HepG2 (cell line): Measurements from ENCODE around the gene ASB16. TPM values are rescaled to one million over a fixed set of nuclear protein-coding genes. Genes with fewer than 3 reads are reported as not detected.

ENCODE experiments used
- ARID3A ChIP-seq: IDR thresholded peaks from 2 replicates; pipeline ENCODE4 v1.6.1; 2012; ENCODE audit warnings: low read depth, low read length, improper control_type of control experiment
- ASH2L ChIP-seq: fragments of 300-600, 200-600 bp; sonication (generic); IDR thresholded peaks from 2 replicates; pipeline ENCODE4 v1.7.0; 2017; ENCODE audit warnings: low read depth, mild to moderate bottlenecking, moderate library complexity, mixed read lengths, low read length; ENCODE audit not compliant: insufficient read length
- CCDC6 ChIP-seq: sonication (generic); formaldehyde crosslinking; IDR thresholded peaks from 2 replicates; pipeline ENCODE4 v1.8.1; 2022; ENCODE audit warnings: mild to moderate bottlenecking, missing genetic modification reagents, moderate library complexity
- GPBP1L1 ChIP-seq: sonication (generic); formaldehyde crosslinking; IDR thresholded peaks from 2 replicates; pipeline ENCODE4 v1.5.0; 2020; ENCODE audit warnings: mild to moderate bottlenecking, missing genetic modification reagents
- NR2F6 ChIP-seq, 2 experiments: IDR thresholded peaks; 2 replicates each; pipeline ENCODE4 v1.6.1; 2016; ENCODE audit warnings: antibody characterized with exemption in 1 of 2, mild to moderate bottlenecking in 1 of 2
- PAX8 ChIP-seq: sonication (generic); formaldehyde crosslinking; IDR thresholded peaks from 2 replicates; pipeline ENCODE4 v1.8.0; 2022; ENCODE audit warnings: mild to moderate bottlenecking, missing genetic modification reagents, borderline replicate concordance
- PHF5A ChIP-seq: IDR thresholded peaks from one replicate; pipeline ENCODE4 v1.6.1; 2018; ENCODE audit warnings: low read depth, missing genetic modification reagents; ENCODE audit not compliant: unreplicated experiment
- RERE ChIP-seq: IDR thresholded peaks from 2 replicates; pipeline ENCODE4 v1.6.1; 2016; ENCODE audit warnings: low read depth, missing genetic modification reagents, missing compliant biosample characterization
- SALL2 ChIP-seq: sonication (generic); formaldehyde crosslinking; IDR thresholded peaks from 2 replicates; pipeline ENCODE4 v1.8.1; 2023; ENCODE audit warnings: mild to moderate bottlenecking, missing genetic modification reagents, inconsistent platforms
- ZFX ChIP-seq: sonication (generic); formaldehyde crosslinking; IDR thresholded peaks from 2 replicates; pipeline ENCODE4 v1.4.0; 2020; ENCODE audit warnings: mild to moderate bottlenecking, low read depth, missing genetic modification reagents, moderate library complexity
- ZNF484 ChIP-seq: sonication (generic); formaldehyde crosslinking; IDR thresholded peaks from 2 replicates; pipeline ENCODE4 v1.5.1; 2020; ENCODE audit warnings: mild to moderate bottlenecking, low read depth, missing genetic modification reagents, borderline replicate concordance
- ZNF557 ChIP-seq: sonication (generic); formaldehyde crosslinking; IDR thresholded peaks from 2 replicates; pipeline ENCODE4 v1.4.0; 2020; ENCODE audit warnings: missing genetic modification reagents
- ZNF770 ChIP-seq: sonication (generic); formaldehyde crosslinking; IDR thresholded peaks from 2 replicates; pipeline ENCODE4 v1.5.0; 2020; ENCODE audit warnings: mild to moderate bottlenecking, missing genetic modification reagents
- ZNF773 ChIP-seq: sonication (generic); formaldehyde crosslinking; IDR thresholded peaks from 2 replicates; pipeline ENCODE4 v1.4.0; 2020; ENCODE audit warnings: missing genetic modification reagents, borderline replicate concordance
- ZSCAN25 ChIP-seq: sonication (generic); formaldehyde crosslinking; IDR thresholded peaks from 2 replicates; pipeline ENCODE4 v1.8.0; 2022; ENCODE audit warnings: mild to moderate bottlenecking, missing genetic modification reagents
- ZSCAN9 ChIP-seq: IDR thresholded peaks from 2 replicates; pipeline ENCODE4 v1.6.1; 2016; ENCODE audit warnings: borderline replicate concordance
- ZZZ3 ChIP-seq: sonication (generic); formaldehyde crosslinking; IDR thresholded peaks from 2 replicates; pipeline ENCODE4 v1.4.0; 2020; ENCODE audit warnings: missing genetic modification reagents, mild to moderate bottlenecking, borderline replicate concordance
- polyA plus RNA-seq, 8 experiments: library from polyadenylated mRNA; depleted of rRNA in 3 of 8; stranded (reverse) in 7 of 8; unstranded in 1 of 8; fragments of >200 nt; fragmentation: Illumina TruSeq in 4 of 8; extraction: Trizol in 4 of 8; gene quantifications; 2 replicates each; pipeline versions ENCODE4 v1.2.1 to v1.2.3, GENCODE V29; 2011 to 2016; ENCODE audit warnings: low read depth in 4 of 8, missing spikeins in 1 of 8, mixed read lengths in 1 of 8; ENCODE audit not compliant: insufficient read depth in 1 of 8
- total RNA-seq, 5 experiments: library from RNA; depleted of rRNA; stranded (reverse); fragments of >200 nt; fragmentation: Illumina TruSeq; extraction: Trizol; gene quantifications; 2 replicates each; pipeline ENCODE4 v1.2.3, GENCODE V29; 2016; ENCODE audit warnings: low read depth in 1 of 5

The ASB16 gene
- total and polyA plus RNA-seq, 2 of the 13 experiments (the other 11 are each of a cell fraction or from before 2014, with no cell fraction given) = 0.07 TPM; not detected in 1

- TF ChIP-seq PAX8 (CRISPR knock-in tag) = peak; percentile 67; the same call in 1 of the 2 replicates
- peak; percentile 75 for TF ChIP-seq ZFX (CRISPR knock-in tag)
- TF ChIP-seq NR2F6 (IDR thresholded peaks at IDR 0.05) = no peak
- TF ChIP-seq NR2F6 (CRISPR knock-in tag; IDR thresholded peaks at IDR 0.05) = 0 out of 2 replicates have a peak, but pooled peaks have one; percentile 5
- no peak for TF ChIP-seq ZSCAN9 (CRISPR knock-in tag)
- 0 out of 2 replicates have a peak, but pooled peaks have one; percentile 64 for TF ChIP-seq CCDC6 (CRISPR knock-in tag)
- TF ChIP-seq ZZZ3 (CRISPR knock-in tag) = peak; percentile 49; the same call in 1 of the 2 replicates
- TF ChIP-seq ZNF773 = peak; percentile 68; the same call in 1 of the 2 replicates
- TF ChIP-seq ZNF484 (CRISPR knock-in tag) = no peak
- TF ChIP-seq ZSCAN25 (CRISPR knock-in tag) = peak; percentile 19; the same call in 1 of the 2 replicates
- peak; percentile 33; the same call in 1 of the 2 replicates for TF ChIP-seq ARID3A
- no peak for TF ChIP-seq ZNF770 (CRISPR knock-in tag)
- TF ChIP-seq ASH2L = peak; percentile 96
- peak; percentile 35 for TF ChIP-seq PHF5A (CRISPR knock-in tag)
- TF ChIP-seq SALL2 (CRISPR knock-in tag) = peak; percentile 88
- TF ChIP-seq RERE = no peak
- no peak for TF ChIP-seq GPBP1L1 (CRISPR knock-in tag)
- peak; percentile 21; the same call in 1 of the 2 replicates for TF ChIP-seq ZNF557 (CRISPR knock-in tag)
These were observed 16.0 kb downstream of the ASB16 start, which contains the start of gene TMUB2 (continued) for GRCh38 chr17:44186307-44187130.
